ENCODE data around the gene GGT1. TPM values are rescaled to one million over a fixed set of nuclear protein-coding genes. Genes with fewer than 3 reads are reported as not detected.
"Not testable (repeated sequence)": the region's sequence is repeated elsewhere in the genome, so short reads cannot be mapped to it uniquely, and the experiment has no call there.

The GGT1 gene
- 131 TPM for total RNA-seq
- long read RNA-seq, transcript GGT1-207 (6 exons, 853 nt): minor isoform, 7 of 142 reads
- long read RNA-seq, transcript GGT1-205 (5 exons, 1,033 nt): major isoform, 48 of 142 reads
- long read RNA-seq, transcript GGT1-204 (6 exons, 968 nt): minor isoform, 5 of 142 reads
- long read RNA-seq, partial matches to known transcripts: 14 of 142 reads
- long read RNA-seq, other reads (novel, unspliced or antisense): 67 of 142 reads

DNA sequence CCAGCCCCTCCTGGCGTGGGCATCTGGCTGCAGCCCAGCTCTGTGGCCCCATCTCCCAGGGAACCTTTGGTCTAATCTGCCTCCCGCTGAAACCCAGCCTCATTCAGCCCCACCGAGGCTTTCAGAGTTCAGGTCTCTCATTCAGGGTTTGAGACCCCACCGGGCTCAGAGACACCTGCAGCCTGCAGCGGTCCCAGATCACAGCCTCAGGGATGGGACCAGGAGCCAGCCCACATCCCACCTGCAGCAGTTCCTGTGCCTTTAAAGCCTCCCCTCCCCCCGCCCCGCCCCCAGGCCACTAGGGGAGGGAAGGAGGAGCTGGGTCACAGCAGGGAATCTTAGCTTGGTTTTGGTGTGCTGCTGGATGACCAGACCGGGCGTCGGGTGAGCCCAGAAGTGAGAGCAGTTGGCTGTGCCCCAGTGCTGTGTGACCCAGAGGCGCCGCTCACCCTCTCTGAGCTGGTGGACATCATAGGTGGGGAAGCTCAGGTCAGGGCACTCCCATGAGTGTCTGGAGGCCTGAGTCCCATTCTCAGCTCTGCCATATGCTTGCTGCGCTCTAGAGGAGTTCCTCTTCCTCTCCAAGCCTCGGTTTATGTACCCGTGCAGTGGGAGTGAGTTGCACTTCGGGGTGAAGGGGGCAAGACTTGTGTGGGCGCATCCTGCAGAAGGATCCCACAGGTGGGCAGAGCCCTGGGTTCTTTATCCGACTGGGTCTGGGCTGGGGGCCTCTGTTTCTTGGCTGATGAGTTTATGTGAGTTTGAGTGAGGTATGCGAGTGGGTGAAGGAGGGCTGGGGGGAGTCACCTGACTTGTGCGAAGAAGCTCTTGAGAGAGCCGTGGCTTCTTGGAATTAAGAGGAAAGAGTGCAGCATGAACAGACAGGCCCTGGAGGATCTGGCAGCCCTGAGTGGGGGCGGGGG, at the start of gene GGT1:
TSS of gene GGT1 (plus strand) at position 347 of the 923 bp plus-strand sequence. CDS start 7,889 bp downstream, outside the sequence.
- intact Hi-C loops (cut with DNase I); H3K4me1 ChIP-seq; H3K27me3 ChIP-seq; H3K9me3 ChIP-seq; H3K36me3 ChIP-seq: not testable (repeated sequence)
- Histone ChIP-seq H3K27ac (peak within 1 kb of the TSS; percentile 17), H3K4me3 (peak within 1 kb of the TSS; percentile 28)
- peak; percentile 77 for DNase-seq
- peak; percentile 41 for ATAC-seq

GRCh38 chr22:24553597-24554312, 49.2 kb upstream of the GGT1 start:
- H3K27ac ChIP-seq: peak overlapping the region; percentile 91
- ATAC-seq: no peak
- peaks cover 19% of the 10 kb centered on the region for H3K36me3 ChIP-seq
- intact Hi-C loops (cut with DNase I): no loop called here
- no peak for DNase-seq
- H3K27me3 ChIP-seq: no peaks in the 10 kb centered on the region
- H3K4me3 ChIP-seq: peak overlapping the region; percentile 86
- H3K9me3 ChIP-seq: no peaks in the 10 kb centered on the region
- peaks cover 43% of the 10 kb centered on the region for H3K4me1 ChIP-seq
- TF ChIP-seq, protein P1, sequence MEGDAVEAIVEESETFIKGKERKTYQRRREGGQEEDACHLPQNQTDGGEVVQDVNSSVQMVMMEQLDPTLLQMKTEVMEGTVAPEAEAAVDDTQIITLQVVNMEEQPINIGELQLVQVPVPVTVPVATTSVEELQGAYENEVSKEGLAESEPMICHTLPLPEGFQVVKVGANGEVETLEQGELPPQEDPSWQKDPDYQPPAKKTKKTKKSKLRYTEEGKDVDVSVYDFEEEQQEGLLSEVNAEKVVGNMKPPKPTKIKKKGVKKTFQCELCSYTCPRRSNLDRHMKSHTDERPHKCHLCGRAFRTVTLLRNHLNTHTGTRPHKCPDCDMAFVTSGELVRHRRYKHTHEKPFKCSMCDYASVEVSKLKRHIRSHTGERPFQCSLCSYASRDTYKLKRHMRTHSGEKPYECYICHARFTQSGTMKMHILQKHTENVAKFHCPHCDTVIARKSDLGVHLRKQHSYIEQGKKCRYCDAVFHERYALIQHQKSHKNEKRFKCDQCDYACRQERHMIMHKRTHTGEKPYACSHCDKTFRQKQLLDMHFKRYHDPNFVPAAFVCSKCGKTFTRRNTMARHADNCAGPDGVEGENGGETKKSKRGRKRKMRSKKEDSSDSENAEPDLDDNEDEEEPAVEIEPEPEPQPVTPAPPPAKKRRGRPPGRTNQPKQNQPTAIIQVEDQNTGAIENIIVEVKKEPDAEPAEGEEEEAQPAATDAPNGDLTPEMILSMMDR (IDR thresholded peaks at IDR 0.05): no peak

DNA sequence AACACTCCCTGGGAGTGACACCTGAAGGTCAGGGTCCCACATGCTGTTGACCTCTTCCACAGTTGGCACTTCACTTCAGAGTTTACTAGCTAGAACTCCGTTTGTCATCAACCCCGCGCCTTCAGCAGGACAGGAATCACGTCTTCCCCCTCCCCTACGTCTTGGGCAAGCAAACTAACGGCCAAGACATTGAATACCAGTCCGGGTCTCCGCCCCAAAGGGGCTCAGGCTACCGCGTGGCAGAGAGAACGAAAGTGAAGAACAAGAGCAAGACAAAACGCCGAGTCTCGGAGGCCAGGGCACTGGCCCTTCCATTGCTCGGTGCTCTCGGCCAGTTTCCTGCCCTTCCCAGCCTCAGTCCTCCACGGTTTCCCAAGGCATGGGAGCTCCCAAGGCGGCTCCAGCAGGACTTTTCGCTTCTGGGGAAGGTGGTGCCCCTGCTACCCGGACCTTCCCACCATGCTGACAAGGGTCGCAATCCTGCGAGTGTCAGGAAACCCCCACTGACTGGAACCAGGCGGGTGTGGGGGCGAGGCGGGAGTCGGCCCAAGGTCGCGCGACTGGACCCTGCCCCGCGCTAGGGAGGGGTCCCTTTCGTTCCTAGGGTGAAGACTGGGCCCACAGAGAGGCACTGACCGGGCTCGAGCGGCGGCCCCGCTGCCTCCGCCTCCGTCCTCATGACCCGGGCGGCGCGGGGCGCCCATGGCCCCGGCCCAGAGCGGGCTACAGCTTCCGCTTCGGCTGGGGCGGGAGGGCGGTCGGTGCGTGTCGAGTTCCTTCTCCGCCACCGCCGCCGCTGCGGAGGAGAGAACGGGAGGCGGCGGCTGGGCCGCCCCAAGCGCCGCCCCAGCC, 48.5 kb upstream of the GGT1 start, which contains the start of gene GUCD1:
TSS of gene GUCD1 (minus strand) at position 826 of the 852 bp plus-strand sequence. CDS start at position 679, 147 bp downstream.
- intact Hi-C loops (cut with DNase I): no loop called here
- Histone ChIP-seq H3K4me3 (peak within 1 kb of the TSS; percentile 86), H3K36me3 (peaks cover 27% of the 10 kb centered on the region), H3K27ac (peak within 1 kb of the TSS; percentile 96), H3K9me3 (no peaks in the 10 kb centered on the region), H3K27me3 (no peaks in the 10 kb centered on the region), H3K4me1 (peaks cover 43% of the 10 kb centered on the region)
- TF ChIP-seq, protein P1 (IDR thresholded peaks at IDR 0.05): no peak
- DNase-seq: no peak
- no peak for ATAC-seq

DNA sequence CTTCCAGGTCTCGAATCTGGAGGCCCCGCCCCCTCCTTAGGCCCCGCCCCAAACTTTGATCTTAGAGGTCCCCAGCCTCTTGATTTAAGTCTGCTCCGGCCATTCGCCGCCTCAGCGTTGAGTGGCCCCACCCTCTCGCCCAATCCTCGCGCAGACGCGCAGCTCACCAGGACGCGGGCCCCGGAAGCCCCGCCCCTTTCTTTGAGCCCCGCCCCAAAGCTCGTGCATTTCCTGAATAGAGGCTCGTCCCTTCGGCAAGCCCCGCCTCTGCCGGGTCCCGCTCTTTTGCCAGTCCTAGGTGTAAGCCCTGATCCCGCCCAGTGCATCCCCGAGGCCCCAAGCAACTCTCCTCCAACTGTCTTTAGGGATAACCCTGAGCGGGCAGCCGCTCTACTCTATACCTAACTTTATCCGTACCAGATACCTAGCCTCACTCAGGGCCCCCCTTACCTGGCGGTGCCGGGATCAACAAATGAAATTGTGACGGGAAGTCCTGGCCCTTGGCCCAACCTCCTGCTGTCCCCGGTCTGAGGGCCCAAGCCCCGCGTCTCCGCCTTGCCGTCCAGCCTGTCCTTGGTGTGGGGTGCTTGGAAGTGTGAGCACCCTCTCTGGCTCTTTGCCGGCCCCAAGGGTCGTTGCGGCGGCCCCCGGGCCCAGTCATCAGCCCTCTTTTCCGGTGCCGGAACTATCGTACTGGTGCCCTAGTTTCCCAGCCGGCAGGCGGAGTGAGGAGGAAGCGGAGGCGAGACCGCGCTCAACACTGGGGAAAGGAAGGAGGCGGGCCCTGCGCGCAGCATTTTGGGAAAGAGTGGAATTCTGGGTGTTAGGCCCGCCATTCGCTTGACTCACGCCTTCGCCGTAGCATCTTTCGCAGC, 47.6 kb upstream of the GGT1 start, which contains the start of gene SNRPD3:
TSS of gene SNRPD3 (plus strand) at position 835 of the 875 bp plus-strand sequence. CDS start 1,676 bp downstream, outside the sequence.
- intact Hi-C loops (cut with DNase I): no loop called here

More for the DNA sequence above, 47.6 kb upstream of the GGT1 start, which contains the start of gene SNRPD3:
- DNase-seq (peak; percentile 100), ATAC-seq (peak; percentile 94)
- Histone ChIP-seq H3K27ac (peak within 1 kb of the TSS; percentile 96), H3K4me3 (peak within 1 kb of the TSS; percentile 86), H3K4me1 (peaks cover 43% of the 10 kb centered on the region), H3K9me3 (no peaks in the 10 kb centered on the region), H3K36me3 (peaks cover 29% of the 10 kb centered on the region), H3K27me3 (no peaks in the 10 kb centered on the region)
- TF ChIP-seq, protein P1 (IDR thresholded peaks at IDR 0.05): peak; percentile 26
